HK-2 (cell line): ENCODE data around the gene CAPN11.
A peak's percentile ranks its signal among the peaks of the same experiment; 100 is the strongest.

Source experiments
- DNase-seq: peaks from one replicate; pipeline ENCODE4 v3.0.0-alpha.2; 2018; ENCODE audit not compliant: unreplicated experiment

Gene CAPN11

DNA sequence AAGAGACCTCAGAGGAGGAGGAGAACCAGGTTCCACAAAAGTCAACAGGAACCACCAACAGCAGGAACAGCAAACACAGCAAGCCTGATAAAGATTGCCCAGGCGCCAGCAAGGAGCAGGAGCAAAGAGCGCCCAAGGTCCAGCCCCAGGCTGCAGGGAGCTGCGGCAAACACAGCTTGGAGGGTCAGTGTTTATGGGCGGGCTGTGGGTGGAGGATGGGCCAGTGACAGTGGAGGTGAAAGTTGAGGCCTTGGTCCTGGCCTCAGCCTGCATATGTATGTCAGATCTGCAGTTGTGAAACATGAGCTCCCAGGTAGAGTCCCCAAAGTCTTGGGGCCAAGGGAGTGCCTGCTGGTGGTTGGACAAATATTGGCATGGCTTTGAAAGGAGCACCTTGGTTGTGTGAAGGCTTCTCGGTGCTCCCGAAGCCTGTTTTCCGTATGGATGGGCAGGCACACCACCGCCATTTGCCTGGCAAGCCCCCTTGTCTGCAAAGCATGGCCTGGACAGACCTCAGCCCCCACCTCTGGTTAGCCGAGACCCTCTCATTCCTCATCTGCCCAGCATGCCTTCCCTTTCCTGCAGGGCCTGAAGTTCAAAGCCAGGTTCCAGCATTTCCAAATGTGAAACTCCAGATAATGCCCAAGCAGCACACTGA lies 2.0 kb upstream of the CAPN11 start:
- no peak for DNase-seq

DNA sequence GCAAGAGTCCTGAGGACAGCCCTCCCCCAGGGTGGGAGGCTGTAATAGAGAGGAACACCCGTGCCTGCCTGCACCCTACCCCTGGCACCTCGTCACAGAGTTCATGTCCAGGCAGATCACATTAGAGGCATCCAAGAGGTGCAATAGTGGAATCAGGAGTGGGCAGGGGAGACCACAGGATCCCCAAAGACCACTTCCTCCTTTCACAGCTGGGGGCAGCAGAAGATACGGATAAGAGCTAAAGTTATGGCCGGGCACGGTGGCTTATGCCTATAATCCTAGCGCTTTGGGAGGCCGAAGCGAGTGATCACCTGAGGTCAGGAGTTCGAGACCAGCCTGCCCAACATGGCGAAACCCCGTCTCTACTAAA lies 1.5 kb upstream of the CAPN11 start:
- DNase-seq = no peak

DNA sequence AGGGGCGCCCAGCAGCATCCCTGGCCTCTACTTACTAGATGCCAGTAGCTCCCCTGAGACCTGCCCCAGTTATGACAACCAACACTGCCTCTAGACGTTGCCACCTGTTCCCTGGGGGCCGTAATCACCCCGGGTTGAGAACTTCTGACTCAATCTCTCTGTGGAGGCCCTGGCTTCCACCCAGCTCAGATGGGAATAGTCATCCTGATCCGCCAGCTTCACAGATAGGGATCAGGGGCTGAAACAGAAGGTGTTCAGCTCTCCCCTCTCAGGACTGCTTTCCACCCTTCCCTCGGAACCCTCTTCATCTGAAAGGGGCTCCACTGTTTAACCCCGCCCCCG lies 3.3 kb downstream of the CAPN11 start:
- no peak for DNase-seq

DNA sequence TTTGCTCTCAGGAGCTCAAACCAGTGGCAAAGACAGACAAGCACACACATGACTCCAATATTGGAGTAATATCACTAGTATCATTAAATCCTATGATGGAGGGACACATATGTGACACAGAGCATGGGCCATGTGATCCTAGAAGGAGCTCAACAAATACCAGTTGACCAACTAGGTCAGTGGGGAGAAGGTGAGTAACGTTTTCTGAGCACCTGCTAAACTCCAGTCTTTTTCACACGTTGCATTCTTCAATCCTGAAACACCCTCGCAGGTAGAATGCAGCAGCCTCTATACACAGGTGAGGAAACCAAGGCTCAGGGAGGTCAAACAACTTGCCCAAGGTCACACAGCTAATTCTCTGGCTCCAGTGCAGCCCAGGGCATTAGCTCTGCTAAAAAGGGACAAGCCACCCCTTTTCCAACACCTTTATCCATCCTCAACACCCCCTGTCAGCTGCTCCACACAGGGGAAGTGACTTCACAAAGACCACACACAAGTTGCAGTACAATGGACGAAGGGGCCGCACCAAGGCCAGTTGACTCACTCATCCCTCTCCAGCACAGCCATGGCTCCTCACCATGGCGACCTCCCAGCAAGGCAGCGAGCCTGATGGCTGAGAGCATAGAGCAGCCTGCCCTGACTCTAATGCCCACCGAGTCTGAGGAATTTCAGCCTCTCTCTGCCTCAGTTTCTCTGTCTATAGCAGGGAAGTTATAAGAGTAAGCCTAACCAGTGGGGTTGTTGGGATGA lies 4.4 kb downstream of the CAPN11 start:
- DNase-seq = no peak

DNA sequence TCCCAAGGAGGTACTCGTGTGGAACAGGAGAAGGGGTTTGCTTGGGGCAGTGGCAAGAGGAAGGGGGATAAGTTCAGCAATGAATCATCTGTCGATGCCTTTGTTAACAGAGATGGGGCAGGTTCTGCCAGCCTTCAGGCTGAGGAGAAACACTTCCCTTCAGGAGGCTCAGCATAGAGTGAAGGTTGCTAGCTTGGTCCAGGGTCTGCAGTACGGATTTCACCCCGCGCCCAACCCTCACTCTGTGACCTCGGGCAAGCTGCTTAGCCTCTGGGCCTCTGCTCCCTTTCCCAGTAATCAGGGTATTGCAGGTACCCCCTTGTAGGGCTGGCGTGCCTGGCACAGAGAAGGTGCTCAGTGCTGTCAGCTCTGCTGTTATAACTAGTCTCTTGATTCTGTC lies 7.5 kb downstream of the CAPN11 start:
- no peak for DNase-seq

DNA sequence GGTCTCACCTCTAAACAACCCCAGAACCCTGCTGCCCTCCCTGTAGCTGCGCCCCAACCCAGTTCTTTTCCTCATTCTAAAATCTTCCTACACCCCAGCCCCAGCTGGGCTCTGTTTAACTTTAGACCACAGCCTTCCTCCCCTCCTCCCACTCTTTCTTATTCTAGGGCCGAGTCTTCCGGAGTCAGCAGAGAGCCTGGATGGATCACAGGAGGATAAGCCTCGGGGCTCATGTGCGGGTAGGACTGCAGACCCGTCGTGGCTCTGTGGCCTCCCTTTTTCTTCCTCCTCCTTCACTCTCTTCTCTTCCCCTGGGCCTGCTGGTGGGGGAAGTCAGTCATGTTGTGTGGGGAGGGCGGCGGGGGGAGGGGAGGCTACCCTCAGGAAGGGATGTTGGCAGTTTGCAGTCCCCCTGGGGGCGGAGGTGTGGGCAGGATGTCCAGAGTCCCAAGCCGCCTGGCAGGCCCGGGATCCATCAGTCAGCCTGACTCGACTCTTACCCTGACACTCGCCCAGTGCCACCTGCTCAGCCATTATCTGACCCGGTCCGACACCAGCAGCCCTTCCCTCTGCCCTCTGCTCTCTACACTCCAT lies 8.1 kb downstream of the CAPN11 start:
- no peak for DNase-seq

DNA sequence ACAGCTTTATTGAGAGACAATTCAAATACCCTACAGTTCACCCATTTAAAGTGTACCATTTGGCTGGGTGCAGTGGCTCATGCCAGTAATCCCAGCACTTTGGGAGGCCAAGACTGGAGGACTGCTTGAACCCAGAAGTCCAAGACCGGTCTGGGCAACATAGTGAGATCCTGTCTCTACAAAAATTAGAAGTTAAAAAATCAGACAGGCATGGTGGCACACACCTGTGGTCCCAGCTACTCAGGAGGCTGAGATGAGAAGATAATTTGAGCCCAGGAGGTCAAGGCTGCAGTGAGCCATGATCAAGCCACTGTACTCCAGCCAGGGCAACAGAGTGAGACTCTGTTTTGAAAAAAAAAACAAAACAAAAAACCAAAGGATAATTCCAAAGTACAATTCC lies 8.9 kb downstream of the CAPN11 start:
- DNase-seq = no peak

DNA sequence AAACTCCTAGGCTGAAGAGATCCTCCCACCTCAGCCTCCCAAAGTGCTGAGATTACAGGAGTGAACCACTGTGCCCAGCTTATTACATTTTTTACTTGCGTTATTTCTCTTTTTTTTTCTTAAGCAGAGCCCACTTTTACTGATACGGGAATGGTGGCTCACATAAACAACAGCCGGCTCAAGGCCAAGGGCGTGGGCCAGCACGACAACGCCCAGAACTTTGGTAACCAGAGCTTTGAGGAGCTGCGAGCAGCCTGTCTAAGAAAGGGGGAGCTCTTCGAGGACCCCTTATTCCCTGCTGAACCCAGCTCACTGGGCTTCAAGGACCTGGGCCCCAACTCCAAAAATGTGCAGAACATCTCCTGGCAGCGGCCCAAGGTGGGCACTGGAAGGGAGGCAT lies 10.5 kb downstream of the CAPN11 start:
- DNase-seq = no peak

DNA sequence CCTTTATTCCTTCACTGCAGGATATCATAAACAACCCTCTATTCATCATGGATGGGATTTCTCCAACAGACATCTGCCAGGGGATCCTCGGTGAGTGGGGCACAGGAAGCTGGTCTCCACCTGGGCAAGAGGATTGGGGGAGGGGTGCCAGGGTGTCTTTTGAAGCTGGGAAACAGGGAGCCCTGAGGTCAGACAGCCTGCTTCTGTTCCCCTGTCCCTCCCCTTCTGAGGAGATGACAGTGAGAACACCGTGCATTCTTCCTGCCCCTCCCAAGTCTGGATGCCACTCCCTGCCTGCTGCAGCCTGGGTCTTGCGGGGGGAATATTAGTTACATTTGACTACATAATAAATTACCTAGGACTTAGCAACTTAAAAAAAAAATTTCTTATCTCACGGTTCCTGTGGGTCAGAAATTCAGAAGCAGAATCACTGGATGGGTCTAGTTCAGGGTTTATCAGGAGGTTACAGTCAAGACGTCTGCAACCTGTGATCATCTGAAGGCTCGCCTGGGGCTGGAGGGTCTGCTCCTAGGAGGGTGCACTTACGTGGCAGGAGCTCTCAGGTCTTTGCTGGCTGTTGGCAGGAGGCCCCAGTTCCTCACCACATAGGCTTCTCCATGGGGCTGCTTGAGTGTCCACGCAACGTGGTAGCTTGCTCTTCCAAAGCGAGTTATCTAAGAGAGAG lies 11.4 kb downstream of the CAPN11 start:
- DNase-seq = no peak

DNA sequence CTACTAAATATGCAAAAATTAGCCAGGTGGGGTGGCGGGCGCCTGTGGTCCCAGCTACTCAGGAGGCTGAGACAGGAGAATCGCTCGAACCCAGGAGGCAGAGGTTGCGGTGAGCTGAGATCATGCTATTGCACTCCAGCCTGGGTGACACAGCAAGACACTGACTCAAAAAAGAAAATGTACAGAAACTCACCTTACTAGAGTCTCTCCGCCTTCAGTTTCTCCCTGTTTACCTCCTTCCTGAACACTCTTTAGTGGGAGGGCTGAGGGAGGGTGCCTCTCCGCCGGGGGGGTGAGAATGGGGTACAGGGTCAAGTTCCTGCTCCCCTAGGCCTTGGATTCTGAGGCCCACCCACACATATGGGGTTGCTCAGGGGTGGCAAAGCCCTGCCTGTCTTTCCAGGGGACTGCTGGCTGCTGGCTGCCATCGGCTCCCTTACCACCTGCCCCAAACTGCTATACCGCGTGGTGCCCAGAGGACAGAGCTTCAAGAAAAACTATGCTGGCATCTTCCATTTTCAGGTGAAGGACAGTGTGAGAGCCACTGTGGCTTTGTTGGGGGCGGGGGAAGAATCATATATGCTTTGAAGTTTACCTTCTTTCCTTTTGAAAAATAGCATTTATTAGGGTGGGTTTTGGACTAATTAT lies 13.4 kb downstream of the CAPN11 start:
- DNase-seq = no peak

DNA sequence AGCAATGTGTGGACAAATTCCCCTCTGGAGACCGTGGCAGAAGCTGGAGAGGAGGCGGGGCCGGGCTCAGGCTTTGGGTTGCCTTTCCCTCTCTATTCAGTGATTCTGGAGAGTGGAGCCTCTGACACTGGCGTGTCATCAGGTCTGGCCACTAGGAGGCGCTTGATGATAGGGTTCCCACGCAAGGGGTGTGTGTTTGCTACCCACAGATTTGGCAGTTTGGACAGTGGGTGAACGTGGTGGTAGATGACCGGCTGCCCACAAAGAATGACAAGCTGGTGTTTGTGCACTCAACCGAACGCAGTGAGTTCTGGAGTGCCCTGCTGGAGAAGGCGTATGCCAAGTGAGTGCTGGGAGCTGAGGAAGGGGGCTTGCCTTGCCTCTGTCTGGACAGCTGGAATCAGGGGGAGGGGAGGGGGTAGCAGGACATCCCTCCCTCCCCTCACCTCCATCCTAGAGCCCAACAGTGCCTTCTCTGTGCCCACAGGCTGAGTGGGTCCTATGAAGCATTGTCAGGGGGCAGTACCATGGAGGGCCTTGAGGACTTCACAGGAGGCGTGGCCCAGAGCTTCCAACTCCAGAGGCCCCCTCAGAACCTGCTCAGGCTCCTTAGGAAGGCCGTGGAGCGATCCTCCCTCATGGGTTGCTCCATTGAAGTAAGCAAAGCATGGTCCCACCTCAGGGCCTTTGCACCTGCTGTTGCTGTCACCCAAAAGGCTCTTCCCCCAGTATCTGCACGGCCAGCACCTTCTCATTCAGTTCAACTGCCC lies 14.3 kb downstream of the CAPN11 start:
- DNase-seq = peak; percentile 86

DNA sequence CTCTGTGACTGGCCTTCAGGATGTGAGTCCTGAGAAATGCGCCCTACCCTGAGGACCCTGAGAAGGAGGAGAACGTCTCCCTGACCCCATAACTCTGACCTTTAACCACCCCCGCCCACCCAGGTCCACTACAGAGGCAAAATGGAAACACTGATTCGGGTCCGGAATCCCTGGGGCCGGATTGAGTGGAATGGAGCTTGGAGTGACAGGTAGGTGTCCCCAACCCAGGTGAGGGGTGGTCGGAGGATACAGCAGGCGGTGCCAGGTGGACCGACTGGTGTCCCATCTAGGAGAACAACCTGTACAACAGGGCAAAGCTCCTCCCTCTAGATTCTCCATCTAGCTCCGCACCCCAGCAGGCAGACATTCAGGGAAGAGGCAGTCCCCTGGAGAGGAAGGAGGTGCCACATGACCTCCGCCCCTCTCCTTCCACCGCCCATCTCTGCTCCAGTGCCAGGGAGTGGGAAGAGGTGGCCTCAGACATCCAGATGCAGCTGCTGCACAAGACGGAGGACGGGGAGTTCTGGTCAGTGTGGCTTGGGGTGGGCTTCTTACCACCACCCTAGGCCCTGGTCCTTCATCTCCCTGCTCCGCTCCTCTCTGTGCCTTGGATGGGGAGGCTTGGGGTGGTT lies 17.6 kb downstream of the CAPN11 start:
- no peak for DNase-seq

DNA sequence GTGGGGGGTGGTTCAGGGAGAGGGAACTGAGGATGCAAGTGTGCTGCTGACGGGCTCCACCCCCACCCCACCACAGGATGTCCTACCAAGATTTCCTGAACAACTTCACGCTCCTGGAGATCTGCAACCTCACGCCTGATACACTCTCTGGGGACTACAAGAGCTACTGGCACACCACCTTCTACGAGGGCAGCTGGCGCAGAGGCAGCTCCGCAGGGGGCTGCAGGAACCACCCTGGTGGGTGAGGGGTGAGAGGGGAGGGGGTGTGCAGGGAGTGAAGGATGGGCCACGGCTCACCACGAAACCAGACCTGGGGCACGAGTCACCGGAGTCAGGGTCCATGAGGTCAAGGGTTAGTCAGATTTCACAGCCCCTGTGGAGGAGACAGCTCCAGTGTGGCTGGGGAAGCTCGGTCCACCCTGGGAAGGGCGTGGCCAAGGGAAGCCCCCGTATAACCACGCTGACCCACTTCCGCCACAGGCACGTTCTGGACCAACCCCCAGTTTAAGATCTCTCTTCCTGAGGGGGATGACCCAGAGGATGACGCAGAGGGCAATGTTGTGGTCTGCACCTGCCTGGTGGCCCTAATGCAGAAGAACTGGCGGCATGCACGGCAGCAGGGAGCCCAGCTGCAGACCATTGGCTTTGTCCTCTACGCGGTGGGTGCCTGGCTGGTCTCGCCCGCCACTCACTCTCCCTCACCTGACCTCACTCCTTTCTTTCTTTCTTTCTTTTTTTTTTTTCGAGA lies 18.3 kb downstream of the CAPN11 start:
- DNase-seq = no peak

DNA sequence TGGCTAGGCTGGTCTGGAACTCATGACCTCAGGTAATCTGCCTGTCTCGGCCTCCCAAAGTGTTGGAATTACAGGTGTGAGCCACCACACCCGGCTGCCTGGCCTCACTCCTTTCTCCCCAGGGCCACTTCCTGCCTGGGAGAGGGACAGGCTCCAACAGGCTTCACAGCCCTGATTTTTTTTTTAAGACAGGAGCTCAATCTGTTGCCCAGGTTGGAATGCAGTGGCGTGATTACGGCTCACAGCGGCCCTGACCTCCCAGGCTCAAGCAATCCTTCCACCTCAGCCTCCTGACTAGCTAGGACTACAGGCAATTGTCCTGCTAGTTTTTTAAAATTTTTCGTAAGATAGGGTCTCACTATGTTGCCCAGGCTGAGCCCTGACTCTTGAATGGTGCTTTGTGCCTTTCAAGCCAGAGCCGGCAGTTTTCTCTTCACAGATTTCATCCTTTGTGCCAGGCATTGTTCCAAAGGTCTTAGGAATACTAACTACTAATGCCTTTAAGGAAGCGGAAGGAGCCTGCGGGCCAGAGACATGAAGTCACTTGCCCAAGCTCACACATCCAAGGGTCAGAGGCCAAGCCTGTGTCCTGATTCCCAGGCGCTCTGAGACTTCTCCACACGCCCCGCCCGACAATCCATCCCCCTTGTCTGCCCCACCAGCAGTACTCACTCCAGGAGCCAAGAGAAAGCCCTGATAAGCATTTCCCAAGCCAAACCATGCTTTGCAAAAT lies 19.2 kb downstream of the CAPN11 start:
- DNase-seq = no peak

DNA sequence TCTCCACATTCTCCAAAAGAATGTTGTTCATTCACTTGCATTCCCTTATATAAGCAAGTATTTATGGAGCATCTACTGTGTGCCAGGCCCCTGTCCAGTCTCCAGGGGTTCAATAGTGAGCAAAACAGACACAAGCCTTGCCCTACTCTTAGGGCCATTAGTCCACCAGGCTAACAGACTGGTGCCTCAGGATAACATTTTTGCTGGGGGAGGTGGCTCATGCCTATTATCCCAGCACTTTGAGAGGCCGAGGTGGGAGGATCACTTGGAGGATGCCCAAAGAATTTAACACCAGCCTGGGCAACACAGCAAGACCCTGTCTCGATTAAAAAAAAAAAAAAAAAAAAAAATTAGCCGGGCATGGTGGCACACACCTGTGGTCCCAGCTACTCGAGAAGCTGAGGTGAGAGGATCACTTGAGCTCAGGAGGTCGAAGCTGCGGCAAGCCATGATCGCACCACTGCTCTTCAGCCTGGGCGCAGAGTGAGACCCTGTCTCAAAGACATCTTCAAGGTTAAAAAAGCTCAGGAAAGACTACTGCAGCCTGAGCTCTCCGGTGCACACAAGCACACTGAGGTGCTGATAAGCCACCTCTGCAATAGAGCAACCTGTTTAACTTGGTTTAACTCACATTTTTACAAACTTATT lies 19.9 kb downstream of the CAPN11 start:
- DNase-seq = no peak

DNA sequence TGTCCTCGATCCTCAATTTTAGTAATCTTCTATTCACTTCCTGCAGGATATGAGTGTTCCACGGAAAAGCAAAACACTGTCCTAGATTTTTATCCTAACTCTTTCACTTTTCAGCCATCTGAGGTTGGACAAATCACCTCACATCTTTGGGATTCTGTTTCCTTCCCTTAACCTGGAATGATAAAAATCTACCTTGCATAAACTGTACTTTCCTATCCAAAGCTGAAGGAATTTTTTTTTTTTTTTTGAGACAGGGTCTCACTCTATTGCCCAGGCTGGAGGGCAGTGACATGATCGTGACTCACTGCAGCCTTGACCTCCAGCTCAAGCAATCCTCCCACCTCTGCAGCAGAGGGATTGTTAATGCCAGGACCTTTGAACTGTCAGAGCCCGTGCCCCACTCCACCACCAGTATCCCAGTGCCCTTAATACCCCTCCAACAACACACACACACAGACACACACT lies 20.5 kb downstream of the CAPN11 start:
- DNase-seq = no peak

DNA sequence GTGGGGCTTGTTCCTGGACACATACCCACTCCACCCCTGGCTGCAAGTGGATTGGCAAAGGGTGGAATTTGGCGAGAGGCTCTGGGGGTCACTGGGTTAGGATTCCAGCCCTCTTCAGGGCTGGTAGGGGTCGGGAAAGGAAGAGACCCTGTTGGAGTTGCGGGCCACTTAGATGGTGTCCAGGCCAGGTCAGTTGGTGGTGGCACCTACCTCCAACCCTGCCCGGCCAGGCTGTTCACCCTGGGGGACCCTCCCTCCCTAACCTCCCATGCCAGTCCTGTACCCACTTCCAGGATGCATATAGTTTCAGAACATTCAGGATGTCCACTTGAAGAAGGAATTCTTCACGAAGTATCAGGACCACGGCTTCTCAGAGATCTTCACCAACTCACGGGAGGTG lies 21.0 kb downstream of the CAPN11 start:
- DNase-seq = no peak

DNA sequence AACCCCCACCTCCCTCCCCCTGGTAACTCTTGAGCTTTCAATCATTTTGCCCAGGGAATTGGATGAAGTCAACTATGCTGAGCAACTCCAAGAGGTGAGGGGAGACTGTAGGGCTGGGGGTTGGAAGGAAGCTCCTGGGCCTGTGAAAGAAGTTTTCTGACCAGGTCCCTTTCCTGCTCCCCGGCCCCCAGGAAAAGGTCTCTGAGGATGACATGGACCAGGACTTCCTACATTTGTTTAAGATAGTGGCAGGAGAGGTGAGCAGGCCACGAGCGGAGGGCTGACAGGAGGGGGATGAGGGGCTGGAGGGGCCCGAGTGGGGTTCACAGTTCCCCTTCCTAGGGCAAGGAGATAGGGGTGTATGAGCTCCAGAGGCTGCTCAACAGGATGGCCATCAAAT lies 21.8 kb downstream of the CAPN11 start:
- no peak for DNase-seq

DNA sequence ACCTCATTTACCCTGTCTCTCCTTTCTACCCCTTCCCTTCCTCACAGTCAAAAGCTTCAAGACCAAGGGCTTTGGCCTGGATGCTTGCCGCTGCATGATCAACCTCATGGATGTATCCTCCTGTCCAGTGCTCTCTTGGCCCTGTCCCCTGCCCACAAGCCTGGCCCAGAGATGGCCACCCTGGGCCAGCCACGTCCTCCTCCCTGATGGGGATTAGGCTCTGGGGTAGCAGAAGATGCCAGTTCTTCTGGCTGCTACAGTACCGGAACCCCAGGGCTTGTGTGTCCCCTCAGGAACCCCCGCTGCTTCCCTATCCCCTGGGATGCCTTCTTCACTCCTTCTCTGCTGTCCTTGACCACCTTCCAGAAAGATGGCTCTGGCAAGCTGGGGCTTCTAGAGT lies 22.3 kb downstream of the CAPN11 start:
- DNase-seq = no peak
